Ammon's horn (tissue), 1 donor: ENCODE results near the gene SPG7.
"Not testable (repeated sequence)": the region's sequence is repeated elsewhere in the genome, so short reads cannot be mapped to it uniquely, and the experiment has no call there.

ENCODE experiments used
- DNase-seq: peaks from one replicate; pipeline ENCODE4 v3.0.0-alpha.2; 2016; ENCODE audit warnings: low spot score

SPG7 gene

DNA sequence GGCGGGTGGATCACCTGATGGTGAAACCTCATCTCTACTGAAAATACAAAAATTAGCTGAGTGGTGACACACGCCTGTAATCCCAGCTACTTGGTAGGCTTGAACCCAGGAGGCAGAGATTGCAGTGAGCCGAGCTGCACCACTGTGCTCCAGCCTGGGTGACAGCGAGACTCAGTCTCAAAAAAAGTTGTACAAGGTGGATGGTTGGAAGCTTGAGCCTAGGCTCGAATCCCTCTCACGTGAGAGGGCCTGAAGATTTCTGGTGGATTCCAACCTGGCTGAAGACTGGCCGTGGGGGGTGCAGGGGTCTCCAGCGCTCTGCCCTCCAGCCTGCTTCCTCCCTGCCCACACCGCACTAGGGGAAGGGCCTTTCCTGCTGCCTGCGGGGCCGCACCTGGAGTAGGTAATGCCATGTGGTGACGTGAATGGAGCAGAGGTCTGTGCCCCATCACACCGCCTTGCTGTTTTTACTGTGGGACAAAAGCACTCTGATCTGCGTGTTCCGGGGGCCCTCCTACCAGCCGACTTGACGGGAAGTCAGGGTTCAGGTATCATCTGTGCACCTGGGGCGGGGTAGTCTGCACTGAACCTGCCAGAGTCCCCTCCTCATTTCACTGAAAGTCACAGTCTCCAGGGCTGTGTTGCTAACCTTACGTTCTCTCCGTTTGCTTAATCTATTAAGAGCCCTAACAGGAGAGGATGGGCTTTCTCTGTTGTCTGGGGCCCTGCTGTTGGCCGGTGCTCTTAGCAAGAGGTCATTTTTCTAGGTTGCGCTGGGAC lies 56.5 kb downstream of the SPG7 start:
- no peak for DNase-seq

GRCh38 chr16:89565256-89565505 lies 57.0 kb downstream of the SPG7 start:
- no peak for DNase-seq

DNA sequence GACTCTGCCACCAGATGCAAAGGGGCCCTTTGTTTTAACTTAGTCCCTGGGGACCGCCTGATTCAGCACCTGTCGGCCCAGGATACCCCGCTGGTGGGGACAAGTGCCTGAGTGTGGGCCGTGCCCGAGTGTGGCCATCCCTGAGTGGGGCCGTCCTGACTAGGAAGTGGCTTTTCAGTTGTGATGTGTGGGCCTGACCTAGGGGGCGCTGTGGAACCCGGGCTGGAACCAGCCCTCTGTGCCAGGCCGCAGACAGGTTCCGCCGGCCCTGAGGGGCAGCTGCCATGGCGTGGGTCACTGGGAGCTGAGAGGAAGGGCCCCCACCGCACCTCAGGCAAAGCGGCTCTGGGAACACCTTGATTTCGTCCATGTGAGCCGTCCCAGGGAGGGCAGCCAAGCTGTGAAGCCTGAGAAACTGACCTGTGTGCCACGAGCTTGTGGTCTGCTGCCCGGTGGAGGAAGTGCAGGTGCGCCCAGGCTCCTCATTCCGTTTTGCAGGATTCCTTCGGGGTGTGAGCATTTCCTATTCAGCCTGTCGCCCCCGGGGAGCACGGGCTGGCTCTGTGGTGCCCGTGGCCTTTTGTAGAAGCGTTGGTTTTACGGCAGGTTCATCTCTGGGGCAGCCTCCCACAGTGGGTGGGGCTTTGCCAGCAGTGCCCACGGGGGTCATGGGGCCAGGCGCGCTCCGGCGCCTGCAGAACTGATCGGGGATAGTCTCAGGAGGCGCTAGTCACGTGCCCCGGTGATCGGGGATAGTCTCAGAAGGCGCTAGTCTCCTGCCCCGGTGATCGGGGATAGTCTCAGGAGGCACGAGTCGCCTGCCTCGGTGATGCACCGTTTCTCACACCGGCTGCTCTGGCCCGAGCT lies 57.5 kb downstream of the SPG7 start:
- DNase-seq, result no peak

DNA sequence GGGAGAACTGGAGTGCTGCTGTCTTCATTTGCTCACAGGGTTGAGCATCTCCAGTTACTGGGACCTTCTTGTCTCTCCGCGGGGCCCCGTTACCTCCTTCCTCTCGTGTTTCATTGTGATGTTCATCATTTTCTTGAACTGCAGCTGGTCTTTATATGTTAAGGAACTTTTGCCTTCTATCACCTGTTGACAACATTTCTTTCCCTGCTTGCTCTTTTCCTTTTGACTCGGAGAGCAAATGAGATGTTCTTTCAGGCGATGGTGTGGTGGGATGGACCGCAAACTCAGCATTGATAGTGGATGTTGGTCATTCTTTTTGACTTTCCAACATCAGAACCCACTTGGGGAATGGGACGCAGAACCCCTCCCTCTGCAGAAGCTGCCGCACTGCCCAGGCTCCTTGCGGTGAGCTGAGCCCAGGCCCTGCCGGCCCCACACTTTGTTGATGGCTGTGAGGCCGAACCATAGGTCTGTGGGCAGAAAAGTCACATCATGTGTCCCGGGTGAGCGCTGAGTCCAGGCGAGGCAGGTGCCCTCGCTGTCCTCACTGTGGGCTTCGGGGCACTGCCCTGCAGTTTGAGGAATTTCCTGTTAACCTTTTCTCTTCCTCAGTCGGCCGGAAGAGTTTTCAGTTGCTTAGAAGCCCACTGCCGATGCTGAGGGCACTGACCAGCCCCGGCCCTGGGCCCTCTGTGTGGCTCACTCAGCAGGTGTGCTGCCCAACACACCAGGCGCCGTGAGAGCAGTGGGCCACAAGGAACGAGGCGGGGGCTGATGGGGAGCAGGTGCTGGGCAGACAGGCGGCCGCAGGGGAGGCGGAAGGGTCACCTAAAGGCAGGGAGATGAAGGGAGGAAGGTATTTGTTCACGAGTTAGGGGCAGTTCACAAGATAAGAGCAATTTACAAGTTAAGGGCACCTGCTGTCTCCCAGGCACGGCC lies 59.7 kb downstream of the SPG7 start:
- DNase-seq, result no peak

GRCh38 chr16:89569506-89570341 lies 61.5 kb downstream of the SPG7 start:
- DNase-seq, result no peak

- DNase-seq, result no peak
Measured at GRCh38 chr16:89570342-89570923, 62.2 kb downstream of the SPG7 start.

GRCh38 chr16:89570983-89571598 lies 62.9 kb downstream of the SPG7 start:
- not testable (repeated sequence) for DNase-seq

DNA sequence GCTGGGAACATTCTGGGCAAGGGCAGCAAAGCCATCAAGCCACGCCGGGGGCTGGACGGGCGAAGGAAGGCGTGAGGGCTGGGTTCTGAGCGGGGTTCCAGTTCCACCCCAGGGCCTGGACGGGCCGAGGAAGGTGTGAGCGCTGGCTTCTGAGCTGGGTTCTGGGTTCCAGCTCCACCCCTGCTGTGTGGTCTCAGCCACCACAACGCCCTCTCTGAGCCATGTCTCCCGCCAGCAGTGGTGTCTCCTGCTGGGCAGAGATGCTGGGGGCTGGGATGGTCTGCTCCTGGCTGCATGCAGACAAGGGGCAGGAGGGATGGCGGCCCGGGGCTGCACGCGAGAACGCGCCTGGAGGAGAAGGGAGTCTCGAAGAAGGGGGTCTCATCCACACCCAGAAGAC lies 63.4 kb downstream of the SPG7 start:
- no peak for DNase-seq

GRCh38 chr16:89572073-89572484 lies 63.9 kb downstream of the SPG7 start:
- no peak for DNase-seq

- no peak for DNase-seq
Measured at GRCh38 chr16:89572485-89573205, 64.4 kb downstream of the SPG7 start.

DNA sequence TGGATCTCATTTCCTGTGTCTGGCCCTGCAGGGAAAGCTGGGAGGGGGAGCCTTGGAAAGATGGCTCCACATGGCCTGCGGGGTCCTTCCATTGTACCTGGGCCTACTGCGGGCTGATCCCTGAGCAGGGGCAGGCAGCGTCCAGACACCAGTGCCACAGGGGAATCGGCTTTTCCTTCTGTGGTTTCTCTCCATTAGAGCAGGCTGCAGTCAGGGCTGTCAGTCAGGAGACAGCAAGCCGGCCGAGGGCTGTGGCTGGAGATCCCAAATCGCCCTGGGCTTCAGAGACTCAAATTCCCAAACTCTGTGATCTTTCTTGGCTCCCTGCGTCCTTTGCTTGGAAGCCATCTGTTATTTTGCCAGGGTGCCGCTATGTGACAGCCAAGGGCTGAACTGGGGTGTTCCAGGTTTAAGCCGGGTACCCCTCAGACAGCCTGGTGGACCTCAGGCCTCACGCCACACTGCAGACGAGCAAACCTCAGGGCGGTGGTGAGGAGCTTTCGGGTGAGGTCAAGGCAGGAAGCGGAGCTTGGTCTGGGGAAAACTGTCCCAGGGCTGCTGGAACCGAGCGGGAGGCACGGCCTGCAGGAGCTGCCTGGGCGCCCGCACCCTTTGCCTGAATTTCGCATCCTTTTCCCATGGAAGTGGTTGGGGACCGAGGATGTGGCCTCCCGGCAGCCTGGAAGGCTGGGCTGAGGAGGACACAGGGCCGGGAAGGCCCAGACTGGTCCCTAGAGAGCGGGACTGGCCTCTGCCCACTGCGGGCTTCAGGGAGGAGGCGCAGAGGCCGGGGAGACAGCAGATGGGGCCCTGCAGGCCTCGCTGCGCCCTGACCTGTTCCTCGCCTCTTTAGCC lies 65.8 kb downstream of the SPG7 start:
- no peak for DNase-seq

GRCh38 chr16:89574681-89575246 lies 66.6 kb downstream of the SPG7 start:
- no peak for DNase-seq

- DNase-seq, result no peak
Measured at GRCh38 chr16:89575247-89576152, 67.3 kb downstream of the SPG7 start, which contains the start of gene CPNE7. CPNE7 (plus strand) TSS chr16:89575758; CDS start chr16:89575898, 140 bp downstream.

DNA sequence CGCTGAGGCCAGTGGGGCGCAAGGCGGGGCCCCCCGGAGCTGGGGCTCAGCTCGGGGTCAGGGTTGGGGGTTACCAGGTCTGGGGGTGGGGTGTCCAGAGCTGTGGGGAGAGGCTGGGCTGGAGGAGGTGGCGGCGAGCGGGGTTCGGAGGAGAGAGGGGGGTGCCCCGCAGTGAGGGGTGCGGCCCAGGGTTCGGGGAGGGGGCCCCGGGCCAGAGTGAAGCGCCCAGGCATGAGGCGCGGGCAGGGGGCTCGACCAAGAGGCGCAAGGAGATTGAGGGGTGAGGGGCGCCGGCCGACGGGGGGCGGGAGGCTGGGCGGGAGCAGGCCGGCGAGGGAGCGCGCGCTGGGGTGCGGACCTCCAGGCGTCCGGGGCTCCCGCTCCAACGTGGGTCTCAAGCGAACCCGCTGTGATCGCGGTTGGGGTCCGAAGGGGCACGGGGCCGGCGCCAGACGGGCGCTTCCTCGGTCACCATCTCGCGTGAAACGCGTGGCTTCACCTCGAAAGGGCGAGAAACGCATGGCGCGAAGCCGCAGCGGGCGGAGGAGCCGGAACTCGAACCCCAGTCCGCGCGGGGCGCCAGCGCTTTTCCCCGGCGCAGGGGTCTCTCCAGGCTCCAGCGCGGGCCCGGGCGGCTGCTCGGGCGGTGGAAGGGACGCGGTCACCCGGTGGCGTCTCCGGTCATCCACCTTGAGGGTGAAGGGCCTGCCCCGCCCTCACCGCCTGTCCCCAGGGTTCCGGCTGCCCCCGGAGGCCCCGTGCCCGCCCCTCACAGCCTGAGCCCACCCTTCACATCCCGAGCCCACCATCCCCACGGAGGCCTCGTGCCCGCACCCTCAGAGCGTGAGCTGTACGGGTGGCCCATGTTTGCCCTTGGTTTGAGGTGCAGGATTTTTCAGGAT lies 68.2 kb downstream of the SPG7 start:
- no peak for DNase-seq

GRCh38 chr16:89577055-89577759 lies 69.0 kb downstream of the SPG7 start:
- no peak for DNase-seq

- DNase-seq, result no peak
Measured at GRCh38 chr16:89579351-89579750, 71.1 kb downstream of the SPG7 start.
